ENCODE data around the gene ABHD10. TPM values are rescaled to one million over a fixed set of nuclear protein-coding genes. Genes with fewer than 3 reads are reported as not detected.

ABHD10 gene
- 25.2 and 28.4 TPM in 2 replicates for total RNA-seq

- intact Hi-C loops (cut with micrococcal nuclease) = loop anchor here (1.0 to 5.0 kb wide), 4 partner anchors 10 to 907 kb away; partner anchors contain the start of gene NECTIN3
- Mint-ChIP-seq H3K4me1 (peaks cover 44% of the 10 kb centered on the region), H3K27me3 (no peaks in the 10 kb centered on the region), H3K27ac (peak within 1 kb of the TSS; percentile 94), H3K36me3 (ENCODE audit: low read depth) (peaks cover 17% of the 10 kb centered on the region), H3K4me3 (peak within 1 kb of the TSS; percentile 93), H3K9me3 (no peaks in the 10 kb centered on the region)
- DNase-seq = peak; percentile 90
- ChIA-PET POLR2A (interaction anchor here (0.5 to 2.1 kb wide), 19 partner anchors 9 to 1536 kb away, joined by 3 to 13 read pairs (median 4); partner anchors contain the start of genes PHLDB2, SPICE1, TAGLN3 and ZBED2), CTCF (interaction anchor here (0.8 to 2.6 kb wide), 7 partner anchors 10 to 362 kb away, joined by 3 to 17 read pairs (median 7); no protein-coding TSS in a partner anchor)
- no peak for TF ChIP-seq CTCF (IDR thresholded peaks at IDR 0.05)
- peak; percentile 94 for ATAC-seq (ENCODE audit: low read depth)
Measured at GRCh38 chr3:111978583-111979433, at the start of gene ABHD10. Gene ABHD10, plus strand, starts transcription at chr3:111979026. Its CDS starts 36 bp downstream, at chr3:111979062.

- no peak for TF ChIP-seq CTCF (IDR thresholded peaks at IDR 0.05)
- ChIA-PET POLR2A (no interaction called here), CTCF (no interaction called here)
- no peak for DNase-seq
- no peak for ATAC-seq (ENCODE audit: low read depth)
- Mint-ChIP-seq H3K27ac (no peak overlapping the region), H3K36me3 (ENCODE audit: low read depth) (peaks cover 2% of the 10 kb centered on the region), H3K27me3 (no peaks in the 10 kb centered on the region), H3K4me3 (no peak overlapping the region), H3K9me3 (no peaks in the 10 kb centered on the region), H3K4me1 (no peaks in the 10 kb centered on the region)
- intact Hi-C loops (cut with micrococcal nuclease) = no loop called here
Measured at GRCh38 chr3:111929484-111929883, 49.3 kb upstream of the ABHD10 start.

GRCh38 chr3:111932946-111933345 lies 45.9 kb upstream of the ABHD10 start:
- POLR2A ChIA-PET = no interaction called here
- no peaks in the 10 kb centered on the region for H3K9me3 Mint-ChIP-seq
- ATAC-seq (ENCODE audit: low read depth) = no peak
- H3K4me3 Mint-ChIP-seq = no peak overlapping the region
- H3K4me1 Mint-ChIP-seq = no peaks in the 10 kb centered on the region
- no peak for DNase-seq
- H3K27me3 Mint-ChIP-seq = no peaks in the 10 kb centered on the region
- H3K36me3 Mint-ChIP-seq (ENCODE audit: low read depth) = peaks cover 2% of the 10 kb centered on the region
- no peak for TF ChIP-seq CTCF (IDR thresholded peaks at IDR 0.05)
- H3K27ac Mint-ChIP-seq = no peak overlapping the region
- CTCF ChIA-PET = no interaction called here
- intact Hi-C loops (cut with micrococcal nuclease) = no loop called here

GRCh38 chr3:111936191-111936841 lies 42.5 kb upstream of the ABHD10 start:
- ATAC-seq (ENCODE audit: low read depth) (no peak), DNase-seq (no peak)
- no peaks in the 10 kb centered on the region for H3K9me3 Mint-ChIP-seq
- TF ChIP-seq CTCF (IDR thresholded peaks at IDR 0.05) = no peak
- no peak overlapping the region for H3K4me3 Mint-ChIP-seq
- intact Hi-C loops (cut with micrococcal nuclease) = no loop called here
- no peaks in the 10 kb centered on the region for H3K4me1 Mint-ChIP-seq
- H3K27ac Mint-ChIP-seq = no peak overlapping the region
- peaks cover 4% of the 10 kb centered on the region for H3K36me3 Mint-ChIP-seq (ENCODE audit: low read depth)
- ChIA-PET CTCF (no interaction called here), POLR2A (no interaction called here)
- no peaks in the 10 kb centered on the region for H3K27me3 Mint-ChIP-seq

GRCh38 chr3:111936967-111937366 lies 41.9 kb upstream of the ABHD10 start:
- H3K27me3 Mint-ChIP-seq = no peaks in the 10 kb centered on the region
- ATAC-seq (ENCODE audit: low read depth) (no peak), DNase-seq (no peak)
- H3K4me3 Mint-ChIP-seq = no peak overlapping the region
- H3K36me3 Mint-ChIP-seq (ENCODE audit: low read depth) = peaks cover 4% of the 10 kb centered on the region
- no peaks in the 10 kb centered on the region for H3K4me1 Mint-ChIP-seq
- no peaks in the 10 kb centered on the region for H3K9me3 Mint-ChIP-seq
- TF ChIP-seq CTCF (IDR thresholded peaks at IDR 0.05) = no peak
- POLR2A ChIA-PET = no interaction called here
- CTCF ChIA-PET = no interaction called here
- no peak overlapping the region for H3K27ac Mint-ChIP-seq
- intact Hi-C loops (cut with micrococcal nuclease) = no loop called here
